Neural progenitor cell (in vitro differentiated cells): Measurements from ENCODE around the gene RAB40B.

Source experiments
- EZH2 ChIP-seq: fragments of 200-600 bp; sonication (generic); IDR thresholded peaks from 2 replicates; pipeline ENCODE4 v1.6.1; 2017; ENCODE audit warnings: antibody characterized with exemption, mild to moderate bottlenecking, moderate library complexity
- TF ChIP-seq, protein P1 (sequence below): fragments of 200-600 bp; sonication (generic); IDR thresholded peaks from 2 replicates; pipeline ENCODE4 v1.5.1; 2017; ENCODE audit warnings: antibody characterized with exemption, mild to moderate bottlenecking

DNA sequence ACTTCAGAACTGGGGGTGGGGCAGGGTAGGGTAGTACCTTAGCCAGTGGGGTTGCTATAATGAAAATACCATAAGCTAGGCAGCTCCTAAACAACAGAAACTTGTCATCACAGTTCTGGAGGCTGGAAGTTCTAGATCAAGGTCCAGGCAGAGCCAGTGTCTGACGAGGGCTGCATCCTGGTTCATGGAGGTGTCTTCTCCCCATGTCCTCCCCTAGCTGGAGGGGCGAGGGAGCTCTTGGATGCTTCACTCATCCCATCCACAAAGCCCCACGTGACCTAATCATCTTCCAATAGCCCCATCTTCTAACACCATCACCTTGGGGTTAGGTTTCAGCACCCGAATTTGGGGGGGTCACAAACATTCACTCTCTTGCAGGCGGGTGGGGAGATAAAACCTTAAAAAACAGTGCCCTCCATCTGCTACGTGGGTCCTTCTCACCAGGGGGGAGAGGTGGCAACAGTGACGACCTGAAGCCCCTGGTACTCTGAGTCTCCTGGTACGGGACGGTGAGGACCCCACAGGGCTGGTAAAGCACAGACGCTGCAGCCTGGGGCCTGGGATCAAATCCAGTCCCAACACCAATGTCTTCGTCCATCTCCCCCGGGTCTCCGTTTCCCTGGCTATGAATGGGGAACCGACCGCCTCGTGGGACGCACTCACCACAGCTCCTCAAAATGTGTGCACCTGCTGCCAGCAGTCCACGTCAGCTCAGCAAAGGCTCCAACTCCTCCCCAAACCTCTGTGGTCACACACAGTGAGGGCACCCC lies 22.8 kb downstream of the RAB40B start:
- TF ChIP-seq, protein P1, sequence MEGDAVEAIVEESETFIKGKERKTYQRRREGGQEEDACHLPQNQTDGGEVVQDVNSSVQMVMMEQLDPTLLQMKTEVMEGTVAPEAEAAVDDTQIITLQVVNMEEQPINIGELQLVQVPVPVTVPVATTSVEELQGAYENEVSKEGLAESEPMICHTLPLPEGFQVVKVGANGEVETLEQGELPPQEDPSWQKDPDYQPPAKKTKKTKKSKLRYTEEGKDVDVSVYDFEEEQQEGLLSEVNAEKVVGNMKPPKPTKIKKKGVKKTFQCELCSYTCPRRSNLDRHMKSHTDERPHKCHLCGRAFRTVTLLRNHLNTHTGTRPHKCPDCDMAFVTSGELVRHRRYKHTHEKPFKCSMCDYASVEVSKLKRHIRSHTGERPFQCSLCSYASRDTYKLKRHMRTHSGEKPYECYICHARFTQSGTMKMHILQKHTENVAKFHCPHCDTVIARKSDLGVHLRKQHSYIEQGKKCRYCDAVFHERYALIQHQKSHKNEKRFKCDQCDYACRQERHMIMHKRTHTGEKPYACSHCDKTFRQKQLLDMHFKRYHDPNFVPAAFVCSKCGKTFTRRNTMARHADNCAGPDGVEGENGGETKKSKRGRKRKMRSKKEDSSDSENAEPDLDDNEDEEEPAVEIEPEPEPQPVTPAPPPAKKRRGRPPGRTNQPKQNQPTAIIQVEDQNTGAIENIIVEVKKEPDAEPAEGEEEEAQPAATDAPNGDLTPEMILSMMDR, result no peak
- TF ChIP-seq EZH2, result no peak
